GM12878 (cell line): Measurements from ENCODE around the gene KBTBD2. TPM values are rescaled to one million over a fixed set of nuclear protein-coding genes. Genes with fewer than 3 reads are reported as not detected.
"Not testable (repeated sequence)": the region's sequence is repeated elsewhere in the genome, so short reads cannot be mapped to it uniquely, and the experiment has no call there.

ENCODE experiments used
- ATAC-seq: fragments of 200-7000 bp; cut with Tn5 transposase; 3 replicates; pipeline ENCODE4 v1.9.1; 2020; ENCODE audit warnings: mild to moderate bottlenecking, moderate library complexity
- BruUV-seq: library from RNA; stranded (reverse); fragments of 400-500 nt; replicated peaks from 2 replicates; lab custom pipeline; 2021; lab: Mats Ljungman, UMichigan
- CTCF ChIA-PET: fragments of 300-600 bp; sonication (Branson Sonifier 250); formaldehyde crosslinking; extraction: SDS; loops from one replicate; lab custom pipeline; 2021; ENCODE audit warnings: inconsistent platforms; lab: Yijun Ruan, JAX
- POLR2A ChIA-PET: fragments of 350-600 bp; formaldehyde crosslinking; extraction: SDS; loops from one replicate; lab custom pipeline; 2021; ENCODE audit warnings: inconsistent platforms; lab: Charles Lee
- RAD21 ChIA-PET: fragments of 300-600 bp; sonication (Branson Sonifier 250); formaldehyde crosslinking; loops from one replicate; lab custom pipeline; 2023; ENCODE audit warnings: antibody characterized with exemption; ENCODE audit not compliant: unreplicated experiment; lab: Charles Lee
- SMC1A ChIA-PET: fragments of 300-600 bp; sonication (Branson Sonifier 250); formaldehyde crosslinking; loops from one replicate; lab custom pipeline; 2023; ENCODE audit not compliant: unreplicated experiment, uncharacterized antibody; lab: Charles Lee
- DNase-seq: peaks from one replicate; pipeline ENCODE4 v3.0.0-alpha.2; 2011; ENCODE audit warnings: low read depth, low spot score
- FAIRE-seq: peaks from 3 replicates; lab custom pipeline; 2011; peaks lifted over from hg19 to GRCh38; lab: Jason Lieb, UNC
- H2AFZ ChIP-seq: 2 replicates; pipeline ENCODE4 v1.6.0; 2011; ENCODE audit warnings: low read depth, low read length, control low read depth; ENCODE audit not compliant: control insufficient read depth
- H3K27ac ChIP-seq: 2 replicates; pipeline ENCODE4 v1.5.1; 2011; ENCODE audit warnings: control low read depth; ENCODE audit not compliant: control insufficient read depth, insufficient read depth
- H3K27me3 ChIP-seq, 2 experiments: replicated peaks in 1 of 2; 2 replicates each; pipeline versions ENCODE4 v1.6.0 to v1.6.1; 2011; ENCODE audit warnings: low read length in 1 of 2; ENCODE audit not compliant: control insufficient read depth in 2 of 2, insufficient read depth in 2 of 2
- H3K36me3 ChIP-seq, 2 experiments: 2 replicates each; pipeline ENCODE4 v1.5.1; 2011; ENCODE audit warnings: low read length in 1 of 2; ENCODE audit not compliant: control insufficient read depth in 2 of 2, insufficient read depth in 2 of 2
- H3K4me1 ChIP-seq: 2 replicates; pipeline ENCODE4 v1.6.1; 2011; ENCODE audit warnings: mild to moderate bottlenecking, low read length, moderate library complexity, mixed read lengths; ENCODE audit not compliant: control insufficient read depth, insufficient read depth
- H3K4me2 ChIP-seq: 2 replicates; pipeline ENCODE4 v1.6.0; 2011; ENCODE audit warnings: control low read depth; ENCODE audit not compliant: control insufficient read depth, insufficient read depth
- H3K4me3 ChIP-seq: fragments of 200-600 bp; sonication (generic); 2 replicates; pipeline ENCODE4 v1.5.1; 2016
- H3K79me2 ChIP-seq: 2 replicates; pipeline ENCODE4 v1.6.0; 2011; ENCODE audit warnings: low read length; ENCODE audit not compliant: control insufficient read depth, insufficient read depth
- H3K9ac ChIP-seq: 2 replicates; pipeline ENCODE4 v1.8.0; 2011; ENCODE audit warnings: low read length, control low read depth, mixed read lengths; ENCODE audit not compliant: control insufficient read depth, insufficient read depth
- H3K9me3 ChIP-seq: replicated peaks from 3 replicates; pipeline ENCODE4 v1.5.1; 2011; ENCODE audit warnings: mild to moderate bottlenecking, low read length; ENCODE audit not compliant: control insufficient read depth, insufficient read depth
- H4K20me1 ChIP-seq: 2 replicates; pipeline ENCODE4 v1.6.0; 2011; ENCODE audit not compliant: control insufficient read depth, insufficient read depth
- WGBS: methylation state at CpG from one replicate; pipeline ENCODE4 v1.1.6; 2016; ENCODE audit warnings: low lambda C conversion rate; ENCODE audit not compliant: insufficient replicate concordance, insufficient coverage; ENCODE audit errors: missing lambda C conversion rate; 5-methylcytosine and 5-hydroxymethylcytosine counted together
- in situ Hi-C: fragments of 300-500 bp; cut with MboI; formaldehyde crosslinking; loops from 9 replicates; pipeline ENCODE4 v1.14.3; 2018; ENCODE audit warnings: mixed read lengths
- intact Hi-C: fragments of 100-400 bp; cut with micrococcal nuclease; formaldehyde crosslinking; loops from one replicate; pipeline ENCODE4 v1.14.2; 2022; ENCODE audit not compliant: unreplicated experiment
- polyA plus RNA-seq, 11 experiments: library from polyadenylated mRNA; depleted of rRNA in 4 of 11; unstranded in 6 of 11; stranded (reverse) in 5 of 11; fragments of >200 nt; fragmentation: Nextera tagmentation in 4 of 11; fragmentation: Illumina TruSeq in 1 of 11; extraction: Ambion mirVana in 4 of 11; extraction: Trizol in 1 of 11; gene quantifications; 1 replicate in 1 of 11; 2 replicates in 10 of 11; pipeline versions ENCODE4 v1.2.1 to v1.2.3, GENCODE V29; 2011 to 2016; ENCODE audit warnings: inconsistent platforms in 2 of 11, missing spikeins in 2 of 11, low read depth in 1 of 11
- total RNA-seq, 4 experiments: library from RNA; depleted of rRNA in 3 of 4; stranded (reverse); fragments of >200 nt in 3 of 4; fragmentation: Illumina TruSeq in 1 of 4; extraction: Trizol in 1 of 4; gene quantifications; 2 replicates each; pipeline versions ENCODE4 v1.2.1 to v1.2.3, GENCODE V29; 2013 to 2021

The KBTBD2 gene
- total and polyA plus RNA-seq, 10 of the 15 experiments (the other 5 are each of a cell fraction or from before 2014, with no cell fraction given) = 8.1 to 22.3 (median 16.2) TPM

DNA sequence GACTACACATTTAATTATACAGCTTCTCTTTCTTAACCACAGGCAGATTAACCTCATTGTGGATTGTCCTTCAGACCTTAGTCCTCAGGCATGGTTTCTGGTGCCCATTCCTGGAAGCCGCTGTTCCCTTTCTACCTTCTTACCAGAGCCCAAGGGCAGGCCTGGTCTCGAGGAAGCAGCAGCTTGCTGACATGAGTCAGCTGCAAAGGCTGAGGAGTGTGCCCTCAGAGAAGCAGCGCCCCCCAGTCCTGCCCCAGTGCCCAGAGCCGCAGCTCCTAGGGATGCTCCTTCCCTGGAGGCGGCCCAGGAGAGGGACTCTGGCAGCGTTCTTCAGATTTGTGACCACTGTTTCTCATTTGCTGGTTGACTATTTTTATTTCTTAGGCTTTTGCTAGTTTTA, 46.8 kb downstream of the KBTBD2 start:
- H3K4me1 ChIP-seq, H3K27me3 ChIP-seq, FAIRE-seq, H2AFZ ChIP-seq, intact Hi-C loops, BruUV-seq, ATAC-seq, H3K4me3 ChIP-seq, H3K79me2 ChIP-seq, in situ Hi-C loops, H3K9ac ChIP-seq, H3K9me3 ChIP-seq, RAD21 ChIA-PET, DNase-seq, H3K4me2 ChIP-seq, POLR2A ChIA-PET, H3K36me3 ChIP-seq, H3K27ac ChIP-seq, H4K20me1 ChIP-seq: not testable (repeated sequence)
- WGBS = 71% methylated on average over 6 of the region's 6 CpGs
- ChIA-PET SMC1A (interaction anchor here (0.6 to 3.6 kb wide), 5 partner anchors 41 to 266 kb away, joined by 3 to 51 read pairs (median 4); partner anchors contain the start of gene RP9), CTCF (interaction anchor here (0.6 to 4.2 kb wide), 7 partner anchors 10 to 1535 kb away, joined by 3 to 95 read pairs (median 18); partner anchors contain the start of genes KBTBD2 and RP9)

DNA sequence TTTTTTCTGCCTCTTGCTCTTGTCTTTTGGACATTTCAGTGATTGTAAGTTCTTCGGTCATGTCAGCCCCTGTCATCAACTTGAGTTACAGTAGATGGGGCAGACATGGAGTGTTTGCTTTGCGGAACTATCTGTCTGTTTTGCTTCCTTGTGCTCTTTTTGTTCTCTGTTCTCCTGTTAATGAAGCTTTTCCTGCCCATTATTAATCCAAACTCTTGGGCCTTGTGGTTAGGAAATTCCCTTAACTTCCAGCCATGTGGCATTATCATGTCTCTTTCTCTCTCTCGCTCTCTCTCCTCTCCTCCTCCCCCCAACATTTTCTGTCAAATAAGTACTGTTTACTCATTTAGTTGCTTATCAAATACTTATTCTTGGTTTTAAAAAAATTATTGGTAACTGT, 47.8 kb downstream of the KBTBD2 start:
- ATAC-seq, H3K4me2 ChIP-seq, H3K79me2 ChIP-seq, BruUV-seq, H3K4me3 ChIP-seq, H2AFZ ChIP-seq, FAIRE-seq, DNase-seq, H3K9me3 ChIP-seq, intact Hi-C loops, H3K27ac ChIP-seq, H4K20me1 ChIP-seq, H3K9ac ChIP-seq, H3K27me3 ChIP-seq, POLR2A ChIA-PET, SMC1A ChIA-PET, H3K36me3 ChIP-seq, in situ Hi-C loops, H3K4me1 ChIP-seq, RAD21 ChIA-PET, CTCF ChIA-PET: not testable (repeated sequence)
- WGBS = 100% methylated on average over 2 of the region's 3 CpGs

DNA sequence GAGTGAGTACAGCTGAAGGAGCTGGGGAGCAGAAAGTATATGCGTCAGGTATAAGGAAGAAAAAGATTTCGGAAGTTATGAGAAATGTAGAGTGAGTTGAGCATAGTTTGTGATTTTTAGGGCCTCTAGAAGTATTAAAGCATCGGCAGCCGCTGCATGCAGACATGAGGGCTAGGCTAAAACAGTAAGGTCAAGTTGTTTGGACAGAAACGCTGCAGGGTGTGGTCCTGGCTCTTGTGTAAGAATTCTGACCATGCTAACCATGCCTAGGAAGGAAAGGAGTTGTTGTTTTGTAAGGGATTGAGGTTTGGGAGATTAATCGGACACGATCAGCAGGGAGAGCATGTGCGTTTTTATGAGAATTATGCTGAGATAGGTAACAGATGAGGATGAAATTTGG, 51.7 kb downstream of the KBTBD2 start:
- in situ Hi-C loops, H3K9ac ChIP-seq, POLR2A ChIA-PET, CTCF ChIA-PET, H3K36me3 ChIP-seq, RAD21 ChIA-PET, intact Hi-C loops, H3K9me3 ChIP-seq, H3K4me1 ChIP-seq, FAIRE-seq, H3K27me3 ChIP-seq, H3K79me2 ChIP-seq, DNase-seq, SMC1A ChIA-PET, ATAC-seq, BruUV-seq, H3K4me2 ChIP-seq, H4K20me1 ChIP-seq, H3K4me3 ChIP-seq, H3K27ac ChIP-seq, H2AFZ ChIP-seq: not testable (repeated sequence)
- 65% methylated on average over 8 of the region's 8 CpGs for whole genome bisulfite sequencing

DNA sequence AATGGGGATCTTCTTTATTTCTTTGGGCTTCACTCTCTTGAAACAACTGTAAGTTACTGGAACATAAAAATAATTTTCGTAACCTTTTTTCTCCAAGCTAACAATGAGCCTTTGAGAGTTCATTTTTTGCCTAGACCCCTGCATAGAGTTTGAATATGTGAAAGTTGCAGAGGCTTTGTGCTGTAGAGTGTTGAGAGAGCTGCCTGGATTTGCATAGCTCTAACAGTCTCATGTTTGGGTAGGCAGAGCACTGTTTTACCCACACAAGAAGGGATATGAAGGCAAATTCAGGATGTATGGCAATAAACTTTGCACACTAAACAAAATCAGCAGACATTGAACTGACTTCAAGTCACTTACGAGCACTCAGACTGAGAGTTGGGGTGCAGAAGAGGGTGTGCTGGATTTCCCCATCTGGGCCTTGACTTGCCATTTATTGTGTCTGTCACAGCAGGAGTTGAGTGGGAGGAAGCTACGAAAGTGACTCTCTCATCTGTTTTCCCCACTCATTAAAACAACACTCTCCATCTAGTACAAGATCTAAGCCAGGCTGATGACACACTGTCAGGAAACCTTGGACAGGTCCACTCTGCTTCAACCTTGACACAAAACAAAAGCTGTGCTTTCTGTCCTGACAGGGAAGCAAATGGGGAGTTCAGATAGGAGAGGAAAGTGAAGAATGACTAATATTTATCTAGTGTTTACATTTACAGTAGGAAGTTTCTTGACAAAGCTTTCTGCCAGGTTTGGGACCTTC, 62.4 kb downstream of the KBTBD2 start:
- SMC1A ChIA-PET, H3K4me1 ChIP-seq, H3K9me3 ChIP-seq, H3K79me2 ChIP-seq, POLR2A ChIA-PET, intact Hi-C loops, H3K27ac ChIP-seq, RAD21 ChIA-PET, H3K9ac ChIP-seq, H3K4me3 ChIP-seq, H3K4me2 ChIP-seq, in situ Hi-C loops, H2AFZ ChIP-seq, H3K36me3 ChIP-seq, BruUV-seq, DNase-seq, H3K27me3 ChIP-seq, CTCF ChIA-PET, H4K20me1 ChIP-seq: not testable (repeated sequence)
- FAIRE-seq (peak; percentile 80), ATAC-seq (peak; percentile 78)
- 96% methylated on average over 1 of the region's 3 CpGs for WGBS
